HG03521 (cell line): ENCODE results near the gene PACS1.
"Not testable (repeated sequence)": the region's sequence is repeated elsewhere in the genome, so short reads cannot be mapped to it uniquely, and the experiment has no call there.

ENCODE experiments used
- ATAC-seq: cut with Tn5 transposase; IDR thresholded peaks from one replicate; pipeline ENCODE4 v1.9.1; 2021; ENCODE audit warnings: mild to moderate bottlenecking, moderate library complexity; ENCODE audit not compliant: unreplicated experiment

The PACS1 gene

DNA sequence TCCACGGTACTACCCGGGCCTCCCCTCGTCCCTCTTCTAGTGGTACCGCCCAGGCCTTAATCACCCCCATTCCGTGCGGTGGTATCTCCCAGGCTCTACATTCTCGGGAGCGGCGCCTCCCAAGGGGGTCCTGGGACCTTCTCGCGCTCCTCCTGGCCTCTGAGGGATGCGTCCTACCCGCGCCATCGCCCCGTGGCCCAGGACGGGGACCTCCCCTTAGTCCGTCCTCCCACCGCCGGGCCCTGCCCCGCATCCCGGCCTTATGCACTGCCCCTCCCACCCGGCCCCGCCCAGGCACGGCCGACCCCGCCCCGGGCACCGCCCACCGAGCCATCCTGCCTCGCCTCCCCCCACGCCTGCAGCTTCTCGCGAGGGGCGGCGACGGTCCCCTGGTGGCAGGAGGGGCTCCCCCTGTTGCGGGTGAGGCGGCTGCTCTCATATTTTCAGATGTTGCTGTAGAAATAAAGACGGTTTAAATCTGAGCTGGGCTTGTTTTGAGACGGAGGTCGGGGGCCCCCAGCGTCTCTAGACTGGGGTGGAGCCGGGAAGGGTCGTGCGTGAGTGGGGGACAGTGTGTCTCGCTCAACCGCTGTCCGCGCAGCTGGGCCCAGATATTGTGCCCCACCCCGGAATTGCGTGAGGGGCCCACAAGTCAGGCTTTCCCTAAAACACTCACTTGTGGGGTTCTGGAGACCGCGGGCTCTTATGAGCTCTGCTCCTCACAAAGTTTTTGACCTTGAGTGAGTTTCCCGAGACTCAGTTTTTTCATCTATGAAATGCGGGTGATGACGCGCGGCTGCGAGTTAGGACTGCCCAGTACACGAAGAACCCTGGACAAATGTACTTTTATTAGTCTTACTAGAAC lies 197.5 kb downstream of the PACS1 start:
- ATAC-seq = peak; percentile 36

DNA sequence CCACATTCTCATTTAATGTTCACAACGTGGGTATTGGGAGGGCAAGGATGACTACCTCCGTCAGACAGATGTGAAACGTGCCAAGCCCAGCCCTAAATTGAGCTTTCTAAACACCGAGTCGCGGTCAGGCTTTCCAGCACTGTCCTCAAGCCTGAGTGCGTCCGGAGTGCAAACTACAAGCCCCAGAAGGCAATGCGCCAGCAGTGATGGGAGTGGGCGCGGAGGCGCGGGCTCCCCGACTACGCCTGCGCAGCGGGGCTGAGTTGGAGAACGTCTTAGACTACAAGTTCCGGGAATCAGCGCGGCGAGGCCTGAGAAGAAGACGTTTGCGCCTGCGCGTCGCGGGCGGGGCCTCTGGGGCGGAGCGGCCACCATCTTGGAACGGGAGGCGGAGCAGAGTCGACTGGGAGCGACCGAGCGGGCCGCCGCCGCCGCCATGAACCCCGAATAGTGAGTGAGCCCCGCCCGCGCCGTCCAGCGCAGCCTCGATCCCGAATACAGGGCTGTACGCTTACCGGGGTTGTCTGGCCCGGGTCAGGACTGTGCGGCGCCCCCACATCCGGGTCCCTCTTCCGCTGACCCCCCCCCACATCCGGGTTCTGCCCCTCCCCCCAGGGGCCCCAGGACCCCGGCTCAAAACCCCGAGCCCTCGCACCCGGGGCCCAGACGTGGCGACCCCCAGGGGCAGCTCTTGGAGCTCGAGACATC lies 198.3 kb downstream of the PACS1 start, which contains the start of gene RAB1B:
RAB1B (plus strand) TSS at position 396 of the 708 bp plus-strand sequence; CDS start at position 437, 41 bp downstream.
- peak; percentile 77 for ATAC-seq

DNA sequence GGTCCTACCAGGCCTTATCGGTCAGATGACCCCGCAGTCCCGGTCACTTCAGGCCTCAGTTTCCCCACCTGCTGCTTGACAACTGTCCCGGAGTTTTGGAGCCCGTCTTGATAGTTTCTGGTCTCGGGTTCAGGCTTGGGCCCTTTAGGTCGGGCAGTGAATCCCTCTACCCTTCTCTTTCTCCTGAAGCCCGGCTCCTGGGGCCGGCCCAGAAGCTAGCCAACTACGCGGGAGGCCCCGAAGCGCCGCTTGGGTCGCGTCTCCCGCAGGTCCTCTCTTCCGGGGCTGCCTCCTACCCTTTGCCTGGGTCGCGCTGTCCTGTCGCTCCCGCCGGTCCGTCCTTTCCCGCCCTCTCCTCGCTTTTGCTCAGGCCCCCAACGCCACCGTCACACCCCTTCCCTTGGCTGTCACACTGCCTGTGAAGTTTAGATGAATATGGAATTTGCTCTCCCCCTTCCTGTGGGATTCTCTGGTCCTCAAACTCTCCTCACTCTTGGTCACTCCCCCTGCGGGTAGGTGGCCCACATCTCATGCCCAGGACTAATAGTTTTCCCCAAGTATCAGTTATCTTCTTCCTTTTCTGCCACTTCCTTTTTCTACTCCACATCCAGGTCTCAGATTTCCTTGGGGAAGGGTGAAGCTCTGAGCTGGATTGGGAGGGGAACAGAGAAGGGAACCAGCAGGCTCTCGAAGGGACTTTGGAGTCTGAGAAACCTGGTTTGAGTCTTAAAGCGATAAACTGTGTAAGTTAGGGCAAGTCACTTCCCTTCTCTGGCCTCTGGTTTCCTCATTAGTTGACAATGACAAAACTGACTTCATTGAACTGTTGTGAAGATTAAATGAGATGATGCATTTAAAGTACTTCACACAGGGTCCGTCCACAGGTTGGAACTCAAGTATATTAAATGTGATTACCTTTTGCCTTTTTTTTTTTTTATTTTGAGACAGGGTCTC lies 199.2 kb downstream of the PACS1 start:
- ATAC-seq = no peak

DNA sequence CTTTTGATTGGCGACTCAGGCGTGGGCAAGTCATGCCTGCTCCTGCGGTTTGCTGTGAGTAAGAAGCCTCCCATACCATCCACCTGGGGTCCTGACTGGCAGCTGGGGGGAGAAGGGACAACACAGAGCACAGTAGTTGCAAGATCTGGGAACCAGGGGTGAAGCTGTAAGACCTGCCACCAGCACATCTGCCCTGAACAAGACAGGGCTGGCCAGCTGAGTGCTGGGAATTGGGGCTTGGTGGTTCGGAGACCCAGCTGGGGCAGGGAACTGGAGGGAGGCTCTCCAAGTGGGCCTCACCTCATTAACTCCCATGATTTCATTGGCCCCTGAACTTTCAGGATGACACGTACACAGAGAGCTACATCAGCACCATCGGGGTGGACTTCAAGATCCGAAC lies 201.7 kb downstream of the PACS1 start:
- ATAC-seq = no peak

DNA sequence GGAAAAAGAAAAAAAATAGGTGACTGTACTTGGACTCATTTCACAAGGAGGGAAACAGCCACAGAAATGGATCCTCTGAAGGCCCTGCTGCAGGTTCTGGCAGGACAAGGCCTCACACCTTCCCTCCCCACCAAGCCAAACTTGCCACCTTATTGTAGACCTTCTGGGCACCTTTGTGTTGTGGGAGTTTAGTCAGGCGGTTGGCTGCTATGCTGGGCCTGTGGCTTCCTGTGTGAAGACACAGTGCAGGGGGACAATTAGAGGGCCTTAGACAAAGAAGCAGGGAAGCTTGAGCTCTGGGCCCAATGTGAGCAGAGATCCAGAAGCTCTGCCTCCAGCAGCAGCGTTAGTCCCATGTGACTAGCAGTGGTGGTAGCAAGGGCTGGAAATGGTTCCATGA lies 202.5 kb downstream of the PACS1 start:
- ATAC-seq = no peak

DNA sequence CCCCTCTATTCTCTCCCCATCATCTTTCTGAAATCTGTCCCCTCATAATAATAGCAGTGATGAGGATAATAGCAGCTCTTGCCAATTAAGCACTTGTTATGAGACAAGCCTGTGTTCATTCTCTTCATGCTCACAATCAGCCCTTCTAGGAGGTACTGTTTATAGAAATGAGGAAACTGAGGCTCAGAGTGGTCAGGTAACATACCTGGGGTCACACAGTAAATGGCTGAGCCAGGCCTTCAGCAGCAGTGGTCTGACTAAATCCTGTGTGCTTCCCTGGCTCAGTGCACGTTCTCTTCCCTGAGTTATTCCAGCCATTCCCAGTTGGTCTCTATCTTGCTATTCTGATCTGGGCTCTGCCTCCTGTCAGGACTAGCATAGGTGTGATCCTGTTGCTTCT lies 204.1 kb downstream of the PACS1 start:
- no peak for ATAC-seq

DNA sequence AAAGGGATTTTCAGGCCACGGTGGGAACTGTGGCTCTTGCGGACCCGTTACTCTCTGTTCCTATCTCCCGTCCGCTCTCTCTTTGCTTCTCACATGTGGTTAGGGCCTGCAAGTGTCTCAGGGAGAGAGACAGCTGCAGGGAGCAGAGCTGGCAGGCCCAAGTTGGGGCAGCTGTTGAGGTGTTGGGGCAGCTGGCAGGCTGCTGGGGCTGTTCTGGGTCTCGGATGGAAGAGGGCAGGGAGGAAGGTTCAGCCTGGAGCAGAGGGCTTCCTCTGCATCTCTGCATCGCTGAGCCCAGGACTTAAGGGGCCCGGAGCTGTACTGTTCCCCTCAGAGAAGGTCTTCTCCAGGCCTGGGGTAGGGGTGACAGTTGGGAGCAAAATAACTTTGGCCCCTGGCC lies 205.3 kb downstream of the PACS1 start:
- no peak for ATAC-seq

DNA sequence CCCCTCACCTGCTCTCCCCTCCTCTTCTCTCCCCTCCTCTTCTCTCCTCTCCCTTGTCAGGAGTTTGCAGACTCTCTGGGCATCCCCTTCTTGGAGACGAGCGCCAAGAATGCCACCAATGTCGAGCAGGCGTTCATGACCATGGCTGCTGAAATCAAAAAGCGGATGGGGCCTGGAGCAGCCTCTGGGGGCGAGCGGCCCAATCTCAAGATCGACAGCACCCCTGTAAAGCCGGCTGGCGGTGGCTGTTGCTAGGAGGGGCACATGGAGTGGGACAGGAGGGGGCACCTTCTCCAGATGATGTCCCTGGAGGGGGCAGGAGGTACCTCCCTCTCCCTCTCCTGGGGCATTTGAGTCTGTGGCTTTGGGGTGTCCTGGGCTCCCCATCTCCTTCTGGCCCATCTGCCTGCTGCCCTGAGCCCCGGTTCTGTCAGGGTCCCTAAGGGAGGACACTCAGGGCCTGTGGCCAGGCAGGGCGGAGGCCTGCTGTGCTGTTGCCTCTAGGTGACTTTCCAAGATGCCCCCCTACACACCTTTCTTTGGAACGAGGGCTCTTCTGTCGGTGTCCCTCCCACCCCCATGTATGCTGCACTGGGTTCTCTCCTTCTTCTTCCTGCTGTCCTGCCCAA lies 206.0 kb downstream of the PACS1 start:
- ATAC-seq = no peak

DNA sequence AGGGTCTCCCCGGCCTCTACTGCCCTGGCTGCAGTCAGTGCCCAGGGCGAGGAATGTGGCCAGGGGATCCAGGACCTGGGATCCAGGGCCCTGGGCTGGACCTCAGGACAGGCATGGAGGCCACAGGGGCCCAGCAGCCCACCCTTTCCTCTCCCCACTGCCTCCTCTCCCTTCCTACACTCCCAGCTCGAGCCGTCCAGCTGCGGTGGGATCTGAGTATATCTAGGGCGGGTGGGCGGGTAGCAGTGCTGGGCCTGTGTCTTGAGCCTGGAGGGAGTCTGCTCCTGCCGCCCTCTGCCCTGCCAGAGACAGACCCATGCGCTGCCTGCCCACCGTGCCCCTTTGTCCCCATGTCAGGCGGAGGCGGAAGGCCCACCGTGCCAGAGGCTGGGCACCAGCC lies 206.5 kb downstream of the PACS1 start:
- not testable (repeated sequence) for ATAC-seq

DNA sequence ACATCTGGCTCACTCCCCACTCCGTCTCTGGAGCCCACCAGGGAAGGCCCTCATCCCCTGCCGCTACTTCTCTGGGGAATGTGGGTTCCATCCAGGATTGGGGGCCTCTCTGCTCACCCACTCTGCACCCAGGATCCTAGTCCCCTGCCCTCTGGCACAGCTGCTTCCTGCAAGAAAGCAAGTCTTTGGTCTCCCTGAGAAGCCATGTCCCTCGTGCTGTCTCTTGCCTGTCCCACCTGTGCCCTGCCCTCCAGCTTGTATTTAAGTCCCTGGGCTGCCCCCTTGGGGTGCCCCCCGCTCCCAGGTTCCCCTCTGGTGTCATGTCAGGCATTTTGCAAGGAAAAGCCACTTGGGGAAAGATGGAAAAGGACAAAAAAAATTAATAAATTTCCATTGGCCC lies 207.0 kb downstream of the PACS1 start:
- ATAC-seq = not testable (repeated sequence)

DNA sequence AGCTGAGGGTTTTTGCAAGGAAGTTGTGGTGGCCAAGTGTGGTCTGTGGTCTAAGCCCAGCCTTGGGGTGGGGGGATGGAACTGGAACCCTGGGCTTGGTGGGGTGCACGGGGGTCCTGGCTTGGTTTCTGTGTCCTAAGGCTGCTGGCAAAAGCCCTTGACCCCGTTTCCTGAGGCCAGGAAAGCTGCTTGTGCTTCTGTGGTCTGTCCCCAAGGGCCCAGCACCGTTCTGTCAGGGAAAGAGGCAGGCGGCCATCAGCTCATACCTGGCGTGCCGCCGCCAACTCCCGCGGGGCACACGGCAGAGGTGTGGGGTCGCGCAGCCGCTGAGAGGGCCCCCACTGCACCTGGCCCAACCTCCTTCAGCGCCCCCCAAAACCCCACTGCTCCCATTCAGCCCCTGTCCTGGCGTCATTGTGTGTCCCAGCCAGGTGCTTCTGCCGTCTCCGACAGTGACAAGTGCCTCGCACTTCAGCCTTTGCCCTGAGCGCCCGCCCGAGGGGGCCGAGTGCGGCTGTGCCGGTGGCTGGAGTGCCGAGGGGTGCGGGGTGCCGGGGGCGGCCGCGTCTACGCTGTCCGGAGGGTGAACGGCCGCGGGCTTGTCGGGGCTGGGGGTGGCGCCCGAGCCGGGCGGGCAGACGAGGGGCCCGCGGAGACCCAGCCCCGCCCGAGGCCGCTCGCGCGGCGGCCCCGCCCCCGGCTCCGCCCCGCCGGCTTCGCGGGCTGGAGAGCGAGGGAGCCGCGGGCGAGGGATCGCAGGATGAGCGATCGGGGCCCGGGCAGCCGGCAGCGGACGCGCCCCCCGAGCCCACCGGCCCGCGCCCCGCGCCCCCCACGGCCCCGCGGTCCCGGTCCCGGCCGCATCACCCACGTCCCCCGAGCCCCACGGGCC lies 207.6 kb downstream of the PACS1 start, which contains the start of gene CNIH2:
CNIH2 (plus strand) TSS at position 705 of the 892 bp plus-strand sequence. CDS start 282 bp downstream, outside the sequence.
- no peak for ATAC-seq

DNA sequence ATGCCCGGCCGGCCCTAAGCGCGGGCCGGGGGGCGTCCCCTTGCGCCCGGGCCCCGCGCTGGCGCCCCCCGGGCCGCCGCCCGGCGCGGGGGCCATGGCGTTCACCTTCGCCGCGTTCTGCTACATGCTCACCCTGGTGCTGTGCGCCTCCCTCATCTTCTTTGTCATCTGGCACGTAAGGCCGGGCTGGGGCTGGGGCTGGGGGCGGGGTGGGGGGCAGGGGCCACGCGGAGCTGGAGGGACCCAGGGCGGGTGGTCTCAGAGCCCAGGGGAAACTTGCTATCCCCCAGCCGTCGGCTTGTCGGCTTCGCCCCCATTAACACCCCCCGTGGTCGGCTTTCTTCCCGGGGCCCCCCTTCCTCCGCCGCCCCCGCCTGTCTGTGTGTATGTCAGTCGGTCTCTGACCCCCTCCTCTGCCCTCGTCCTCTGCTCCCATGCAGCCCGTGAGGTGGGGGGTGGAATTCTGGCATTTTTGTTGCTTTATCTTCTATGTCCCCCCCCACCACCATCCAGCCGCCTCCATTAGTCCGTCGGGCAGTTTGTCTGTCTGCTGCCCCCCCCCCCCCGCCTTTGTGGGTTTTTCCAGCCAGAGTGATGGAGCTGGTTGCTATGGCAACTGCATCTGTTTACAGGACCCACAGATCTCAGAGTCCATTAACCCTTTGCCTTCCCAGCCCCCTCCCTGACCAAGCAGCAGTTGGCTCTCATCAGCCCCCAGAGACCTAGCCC lies 208.5 kb downstream of the PACS1 start:
- no peak for ATAC-seq

DNA sequence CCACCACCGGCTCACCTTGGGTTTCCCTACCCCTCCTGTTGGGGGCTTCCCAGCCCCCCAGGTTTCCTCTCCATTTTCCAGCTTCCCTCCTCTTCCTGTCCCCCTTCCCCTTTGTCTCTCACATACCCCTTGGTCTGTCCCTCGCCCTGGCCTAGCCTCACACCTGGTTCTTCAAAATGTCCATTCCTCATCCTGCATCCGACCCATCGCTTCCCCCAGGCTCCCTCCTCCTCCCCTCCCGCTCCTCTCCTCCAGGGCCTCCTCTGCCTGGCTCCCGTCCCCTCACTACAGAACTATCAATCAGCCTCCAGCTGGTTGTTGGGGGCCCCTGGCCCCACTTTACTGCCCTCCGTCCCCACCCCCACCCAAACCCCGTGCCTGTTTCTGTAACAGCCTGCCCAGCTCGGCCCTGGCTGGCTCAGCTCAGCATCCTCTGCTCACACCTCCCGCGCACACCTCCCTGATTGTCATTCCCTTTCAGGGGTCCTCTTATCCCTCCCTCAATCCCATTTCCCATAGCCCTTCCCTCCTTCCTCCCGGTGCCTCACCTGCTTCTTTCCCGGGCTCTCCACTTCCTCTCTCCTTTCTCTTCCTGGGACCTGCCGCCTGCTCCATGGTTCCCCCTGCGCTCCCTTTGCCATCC lies 209.1 kb downstream of the PACS1 start:
- no peak for ATAC-seq

DNA sequence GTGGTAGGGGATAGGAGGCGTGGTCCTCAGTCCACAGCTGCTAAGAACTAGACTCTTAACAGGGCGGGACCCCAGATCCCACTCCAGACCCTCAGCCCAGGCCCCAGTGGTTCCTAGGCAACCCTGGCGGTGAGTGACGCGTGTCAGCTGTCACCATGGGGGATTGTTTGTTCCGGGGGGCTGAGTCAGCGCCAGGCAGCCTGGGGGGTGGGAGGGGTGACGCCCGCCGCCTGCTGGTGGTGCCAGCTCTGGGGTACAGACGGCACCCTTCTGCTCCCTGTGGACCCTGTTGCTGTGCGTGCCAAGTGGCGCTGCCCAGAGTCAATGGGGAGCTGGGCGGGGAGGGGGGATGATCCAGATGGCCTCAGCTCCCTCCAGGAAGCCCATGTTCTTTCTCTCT lies 210.4 kb downstream of the PACS1 start:
- ATAC-seq = no peak

DNA sequence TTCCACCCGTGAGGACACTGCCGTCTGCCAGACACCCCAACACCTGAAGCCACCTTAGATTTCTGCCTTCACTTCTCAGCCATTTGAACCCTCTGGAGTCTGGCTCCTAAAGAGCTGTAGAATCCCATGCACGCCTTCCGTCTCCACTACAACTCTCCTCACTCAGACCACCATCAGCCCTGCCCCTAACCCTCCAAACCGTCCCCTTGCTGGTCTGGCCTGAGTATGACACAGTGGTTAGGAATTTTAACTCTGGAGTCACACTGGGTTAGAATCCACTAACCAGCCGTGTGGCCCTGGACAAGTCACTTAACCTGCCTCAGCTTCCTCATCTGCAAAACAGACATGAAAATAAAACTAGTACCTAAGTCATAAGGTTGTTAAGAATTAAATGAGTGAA lies 210.9 kb downstream of the PACS1 start:
- no peak for ATAC-seq

DNA sequence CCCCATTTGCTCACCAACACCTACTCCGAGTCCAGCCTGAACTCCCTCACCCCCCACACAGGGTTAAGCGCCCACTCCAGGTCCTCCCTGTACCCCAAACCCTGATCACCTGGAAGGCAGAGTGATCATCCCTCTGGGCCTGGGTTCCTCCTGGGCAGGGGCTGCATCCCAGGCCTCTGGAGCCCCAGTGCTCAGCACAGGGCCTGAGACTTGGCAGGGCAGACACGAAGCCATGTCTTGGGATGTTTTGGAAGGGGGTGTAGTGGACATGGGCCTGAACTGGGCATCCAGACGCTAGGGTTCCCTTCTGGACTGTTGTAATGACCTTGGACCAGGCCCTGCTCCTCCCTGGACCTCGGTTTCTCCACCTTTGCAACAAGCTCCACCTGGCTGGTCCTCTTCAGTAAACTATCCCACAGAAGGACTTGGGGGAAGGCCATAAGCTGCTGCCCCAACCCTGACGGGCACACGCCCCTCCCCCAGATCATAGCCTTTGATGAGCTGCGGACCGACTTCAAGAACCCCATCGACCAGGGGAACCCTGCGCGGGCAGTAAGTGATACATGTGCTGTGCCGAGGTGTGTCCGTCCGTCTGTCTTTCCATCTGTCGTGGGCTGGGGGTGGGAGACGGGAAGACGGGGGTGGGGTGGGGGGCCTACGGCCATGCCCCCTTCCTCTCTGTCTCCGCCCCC lies 211.8 kb downstream of the PACS1 start:
- no peak for ATAC-seq
